Endothelial cell of hepatic sinusoid (primary cell): Measurements from ENCODE around the gene TLE4.
"Not testable (repeated sequence)": the region's sequence is repeated elsewhere in the genome, so short reads cannot be mapped to it uniquely, and the experiment has no call there.

Source experiments
- in situ Hi-C: cut with HindIII; loops from 2 replicates; pipeline ENCODE4 v1.10.0; 2017; ENCODE audit warnings: low sequenced_read_pairs

The TLE4 gene

GRCh38 chr9:79571309-79572031 lies at the start of gene TLE4:
Gene TLE4, plus strand, starts transcription at chr9:79571965. Its CDS starts 826 bp downstream, at chr9:79572791.
- in situ Hi-C loops = no loop called here

- in situ Hi-C loops = no loop called here
Observed at GRCh38 chr9:79522793-79523192, 49.0 kb upstream of the TLE4 start.

GRCh38 chr9:79524266-79524665 lies 47.5 kb upstream of the TLE4 start:
- in situ Hi-C loops = no loop called here

GRCh38 chr9:79526149-79526672 lies 45.6 kb upstream of the TLE4 start:
- in situ Hi-C loops = no loop called here

GRCh38 chr9:79535534-79535933 lies 36.2 kb upstream of the TLE4 start:
- in situ Hi-C loops = no loop called here

GRCh38 chr9:79537838-79538237 lies 33.9 kb upstream of the TLE4 start:
- in situ Hi-C loops = no loop called here

- in situ Hi-C loops = no loop called here
Observed at GRCh38 chr9:79542735-79543620, 28.8 kb upstream of the TLE4 start.

- in situ Hi-C loops = not testable (repeated sequence)
Observed at GRCh38 chr9:79544375-79544774, 27.4 kb upstream of the TLE4 start.

GRCh38 chr9:79551586-79551985 lies 20.2 kb upstream of the TLE4 start:
- in situ Hi-C loops = no loop called here

GRCh38 chr9:79551994-79552393 lies 19.8 kb upstream of the TLE4 start:
- in situ Hi-C loops = no loop called here

- in situ Hi-C loops = no loop called here
Observed at GRCh38 chr9:79555474-79556089, 16.2 kb upstream of the TLE4 start.

- in situ Hi-C loops = no loop called here
Observed at GRCh38 chr9:79559495-79560181, 12.1 kb upstream of the TLE4 start.

- in situ Hi-C loops = no loop called here
Observed at GRCh38 chr9:79562749-79563386, 8.9 kb upstream of the TLE4 start.

- in situ Hi-C loops = no loop called here
Observed at GRCh38 chr9:79564105-79564504, 7.7 kb upstream of the TLE4 start.

- in situ Hi-C loops = loop anchor here (5.0 kb wide), 1 partner anchor 47 kb away; no protein-coding TSS in a partner anchor
Observed at GRCh38 chr9:79565245-79565644, 6.5 kb upstream of the TLE4 start.

- in situ Hi-C loops = loop anchor here (5.0 kb wide), 1 partner anchor 45 kb away; no protein-coding TSS in a partner anchor
Observed at GRCh38 chr9:79567671-79568098, 4.1 kb upstream of the TLE4 start.

GRCh38 chr9:79568337-79569101 lies 3.2 kb upstream of the TLE4 start:
- in situ Hi-C loops = loop anchor here (5.0 kb wide), 1 partner anchor 44 kb away; no protein-coding TSS in a partner anchor

- in situ Hi-C loops = loop anchor here (5.0 kb wide), 1 partner anchor 42 kb away; no protein-coding TSS in a partner anchor
Observed at GRCh38 chr9:79569814-79570447, 1.8 kb upstream of the TLE4 start.
